ENCODE data around the gene SMOC2.
"Not testable (repeated sequence)": the region's sequence is repeated elsewhere in the genome, so short reads cannot be mapped to it uniquely, and the experiment has no call there.

The SMOC2 gene

DNA sequence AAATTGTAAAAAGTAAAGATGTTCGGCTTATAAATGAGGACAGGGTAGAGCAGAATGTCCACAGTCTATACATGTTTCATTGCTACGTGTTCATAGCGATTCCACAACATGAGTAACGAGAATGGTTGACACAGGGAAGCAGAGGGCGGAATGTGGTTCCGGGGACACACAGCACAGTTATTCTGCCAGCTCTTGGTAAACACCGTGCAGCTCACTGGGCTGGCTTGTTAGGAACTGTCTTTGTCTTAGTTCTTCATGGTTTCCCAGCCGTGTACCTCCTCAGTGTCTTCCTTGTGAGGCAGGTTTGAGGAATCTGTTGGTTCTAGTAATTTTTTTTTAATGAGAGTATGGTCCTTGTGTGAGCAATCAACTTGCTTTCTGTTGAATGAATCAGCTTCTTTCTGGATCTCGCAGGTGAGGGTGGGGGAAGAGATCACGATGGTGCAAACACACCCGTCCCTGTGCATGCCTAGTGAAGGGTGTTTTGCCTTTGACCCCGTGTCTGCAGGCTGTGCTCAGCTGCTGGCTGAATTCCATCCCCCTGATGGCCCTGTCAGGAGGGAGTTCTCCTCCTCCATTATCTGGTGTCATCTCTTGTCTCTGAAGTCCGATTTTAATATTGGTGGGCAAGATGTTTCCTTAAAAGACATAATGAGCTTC is 168.2 kb downstream of the SMOC2 start:
- no peak for DNase-seq

DNA sequence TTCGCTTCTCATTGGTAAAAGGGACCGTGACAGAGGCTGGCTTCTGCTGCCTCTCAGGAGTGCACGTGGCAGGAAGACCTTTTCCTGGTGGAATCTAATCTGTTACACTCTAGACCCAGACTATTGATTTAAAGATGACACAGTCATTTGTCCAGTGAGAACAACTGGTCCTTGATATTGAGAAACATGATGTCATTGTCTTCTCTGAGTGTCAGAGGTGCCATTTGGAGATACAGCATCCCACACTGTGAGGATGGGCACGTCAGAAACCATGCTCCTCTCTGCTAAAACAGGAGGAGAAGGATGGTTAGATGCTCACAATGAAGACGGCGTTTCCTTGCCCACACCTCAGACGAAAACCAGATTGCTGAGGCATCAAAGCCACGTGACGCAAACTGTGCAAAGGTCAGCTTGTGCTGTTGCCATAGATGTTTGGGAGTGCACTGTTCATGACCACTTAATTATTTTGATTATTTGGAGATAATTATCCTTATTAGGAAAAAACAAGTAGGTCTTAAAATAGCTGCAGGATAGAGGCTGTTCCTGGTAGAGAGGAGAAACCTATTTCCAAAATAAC is 169.0 kb downstream of the SMOC2 start:
- DNase-seq, result no peak

DNA sequence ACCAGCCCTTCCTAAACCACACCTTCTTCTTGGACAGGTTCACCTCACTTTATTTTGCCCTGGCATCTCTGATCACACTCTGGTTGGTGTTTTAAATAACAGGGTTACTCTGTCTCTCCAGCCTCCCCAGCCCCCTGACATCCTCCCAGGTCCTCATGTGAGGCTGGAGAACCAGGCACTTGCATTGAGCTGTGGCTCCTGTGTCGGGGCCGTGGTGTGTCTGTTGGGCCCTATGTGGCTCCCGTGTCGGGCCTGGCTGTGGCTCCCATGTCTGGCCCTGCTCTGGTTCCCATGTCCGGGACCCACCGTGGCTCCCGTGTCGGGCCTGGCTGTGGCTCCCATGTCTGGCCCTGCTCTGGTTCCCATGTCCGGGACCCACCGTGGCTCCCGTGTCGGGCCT is 170.0 kb downstream of the SMOC2 start:
- not testable (repeated sequence) for DNase-seq

DNA sequence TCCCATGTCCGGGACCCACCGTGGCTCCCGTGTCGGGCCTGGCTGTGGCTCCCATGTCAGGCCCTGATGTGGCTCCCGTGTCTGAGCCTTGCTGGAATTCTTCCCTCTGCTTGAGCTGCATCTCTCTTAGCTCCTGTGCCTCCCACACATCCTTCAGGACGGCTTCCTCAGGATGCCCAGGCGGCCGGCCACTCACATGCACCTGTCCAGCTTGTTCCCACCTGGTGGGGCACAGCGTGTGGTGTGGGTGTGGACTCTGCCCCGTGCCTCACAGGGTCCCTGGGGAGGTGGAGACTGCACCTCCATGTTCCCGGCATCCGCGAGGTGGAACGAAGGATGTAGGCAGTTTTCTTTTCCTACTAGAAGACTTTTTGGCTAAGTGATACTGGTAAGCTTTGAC is 170.7 kb downstream of the SMOC2 start:
- no peak for DNase-seq

DNA sequence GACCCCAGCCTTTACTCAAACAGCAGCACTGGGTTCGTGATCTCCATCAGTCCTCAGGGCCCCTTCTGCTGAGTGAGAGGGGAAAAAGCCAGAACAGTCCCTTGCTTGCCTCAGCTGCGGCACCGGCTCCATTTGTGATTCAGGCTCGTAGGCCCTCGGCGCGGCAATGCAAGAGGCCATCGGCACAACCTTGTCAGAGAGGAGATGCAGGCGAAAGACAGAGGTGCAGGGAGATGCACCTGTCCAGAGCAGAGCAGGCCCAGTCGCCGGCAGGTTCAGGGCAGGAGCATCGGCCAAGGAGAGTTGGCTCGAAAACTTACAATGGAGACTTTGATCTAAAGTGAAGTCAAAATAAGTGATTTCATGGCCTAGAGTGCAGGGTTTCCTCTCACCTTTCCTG is 171.6 kb downstream of the SMOC2 start:
- DNase-seq, result no peak

DNA sequence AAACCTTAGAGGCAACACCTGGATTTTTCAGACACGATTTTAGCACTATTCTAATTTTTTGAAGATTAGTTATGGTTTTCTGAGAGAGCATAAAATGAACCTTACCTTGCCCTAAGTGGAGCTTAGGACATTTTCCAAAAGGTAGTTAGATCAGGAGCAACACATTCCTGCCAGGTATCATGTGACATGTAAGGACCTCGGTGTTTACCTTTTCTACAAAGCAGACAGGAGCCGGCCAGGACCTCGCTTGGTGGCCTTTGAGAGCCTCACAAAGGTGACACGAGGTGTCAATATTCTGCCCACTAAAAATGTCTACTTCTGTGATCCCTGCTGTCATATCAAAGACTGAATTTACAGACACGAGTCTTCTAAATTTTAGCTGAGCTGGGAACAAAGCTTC is 174.9 kb downstream of the SMOC2 start:
- DNase-seq, result no peak

DNA sequence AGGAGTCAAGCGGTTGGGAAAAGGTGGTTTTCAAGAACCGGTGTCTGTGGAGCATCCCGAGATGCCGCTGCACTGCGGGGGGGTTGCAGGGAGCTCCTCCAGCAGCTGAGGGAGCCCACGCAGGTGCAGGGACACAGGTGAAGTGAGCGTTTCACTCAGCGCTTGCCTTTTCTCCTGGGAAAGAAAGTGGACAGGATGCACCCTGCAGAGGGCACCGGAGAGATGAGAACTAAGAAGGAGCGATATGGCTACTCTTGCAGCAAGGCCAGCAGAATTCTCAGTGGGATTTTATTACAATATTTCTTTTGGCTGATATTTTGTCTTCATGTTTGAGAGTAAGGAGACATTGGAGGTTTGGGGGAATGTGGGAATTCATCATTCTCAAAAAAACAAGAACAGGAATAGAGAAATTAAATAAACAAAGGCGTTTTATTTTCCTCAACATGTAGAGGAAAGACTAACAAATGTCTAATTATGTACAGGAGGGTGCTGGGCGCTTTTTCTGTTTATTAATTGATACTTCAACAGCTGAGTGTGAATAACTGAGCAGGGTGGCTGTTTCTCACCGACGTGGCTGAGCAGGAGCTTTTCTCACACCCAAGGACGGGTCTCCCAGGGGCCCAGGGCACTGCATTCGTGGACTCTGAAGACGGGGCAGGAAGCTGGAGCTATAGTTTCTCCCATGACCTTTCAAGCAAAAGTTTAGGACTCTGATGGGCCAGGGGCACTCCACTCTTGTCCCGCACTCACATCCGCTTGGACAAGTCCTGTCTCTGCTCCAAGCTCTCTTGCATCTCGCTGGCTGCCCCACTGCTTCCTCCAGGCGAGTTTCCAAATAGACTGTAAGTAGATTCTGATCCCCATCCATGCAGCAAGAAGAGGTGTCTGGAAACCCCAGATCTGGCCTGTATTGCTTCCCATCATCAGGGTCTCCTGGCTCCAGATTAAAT is 176.1 kb downstream of the SMOC2 start:
- DNase-seq, result no peak

DNA sequence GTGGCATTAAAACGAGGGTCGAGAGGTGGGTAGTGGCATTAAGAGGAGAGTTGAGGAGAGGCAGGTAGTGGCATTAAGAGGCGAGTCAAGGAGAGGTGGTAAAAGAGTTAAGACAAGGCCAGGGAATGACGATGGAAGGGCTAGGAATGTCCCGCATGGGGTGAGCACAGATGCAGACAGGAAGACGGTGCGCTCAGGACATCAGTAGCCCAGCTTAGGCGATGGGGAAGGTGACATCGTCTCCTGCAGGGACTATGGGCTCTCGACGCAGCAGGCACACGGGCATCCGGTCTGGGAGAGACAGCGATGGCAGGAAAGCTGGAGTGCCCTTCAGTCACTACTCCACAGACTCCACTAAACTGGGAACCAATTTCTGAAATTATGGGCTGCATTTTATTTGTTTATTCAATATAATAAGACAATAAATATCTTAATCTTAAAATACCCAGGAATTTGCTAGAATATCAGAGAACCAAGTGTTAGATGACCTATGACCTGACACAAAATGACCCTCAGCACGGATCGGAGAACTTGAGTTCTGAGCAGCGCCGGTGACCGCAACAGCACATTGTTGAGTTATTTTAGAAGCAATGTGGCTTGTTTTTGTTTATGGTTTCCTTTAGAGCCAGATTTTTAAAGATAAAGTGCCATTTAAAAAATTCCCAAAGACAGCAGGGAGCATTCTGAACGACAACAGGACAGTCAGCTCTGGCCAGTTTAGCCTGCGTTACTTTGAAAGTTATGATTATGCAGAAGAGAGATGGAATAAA is 177.7 kb downstream of the SMOC2 start:
- no peak for DNase-seq

DNA sequence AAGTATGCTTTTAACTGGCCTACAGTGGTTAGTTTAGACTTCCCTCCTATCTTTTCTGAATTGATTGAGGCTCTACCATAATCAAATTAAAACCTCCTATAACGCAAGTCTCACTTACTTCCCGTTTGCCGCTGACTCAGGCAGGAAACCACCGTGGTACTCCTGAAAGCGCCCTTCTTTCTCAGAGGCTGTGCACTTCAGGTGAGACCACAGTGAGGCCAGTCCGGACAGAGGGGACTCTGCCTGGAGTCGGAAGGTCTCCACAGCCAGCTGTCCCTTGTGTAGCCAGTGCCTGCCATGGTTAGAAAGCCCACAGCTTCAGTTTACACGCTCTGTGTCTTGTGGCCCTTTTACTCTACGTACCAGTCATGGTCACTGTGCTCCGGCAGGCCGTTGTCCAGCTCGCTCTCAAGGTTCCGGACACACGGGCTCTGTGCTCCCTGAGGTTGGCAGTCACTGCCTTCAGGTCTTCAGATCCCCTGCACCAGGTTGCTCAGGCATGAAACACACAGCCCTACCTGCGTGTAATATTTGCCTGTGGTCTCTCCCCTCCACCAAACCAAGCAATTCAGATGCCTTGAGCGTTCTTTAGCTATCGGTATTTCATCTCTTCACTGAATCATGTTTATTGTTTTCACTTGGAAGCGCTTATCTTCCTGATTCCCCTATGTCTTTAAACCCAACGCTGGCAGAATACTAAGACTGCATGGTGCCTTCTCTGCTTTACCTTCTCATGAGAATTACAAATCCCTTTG is 178.8 kb downstream of the SMOC2 start:
- no peak for DNase-seq

DNA sequence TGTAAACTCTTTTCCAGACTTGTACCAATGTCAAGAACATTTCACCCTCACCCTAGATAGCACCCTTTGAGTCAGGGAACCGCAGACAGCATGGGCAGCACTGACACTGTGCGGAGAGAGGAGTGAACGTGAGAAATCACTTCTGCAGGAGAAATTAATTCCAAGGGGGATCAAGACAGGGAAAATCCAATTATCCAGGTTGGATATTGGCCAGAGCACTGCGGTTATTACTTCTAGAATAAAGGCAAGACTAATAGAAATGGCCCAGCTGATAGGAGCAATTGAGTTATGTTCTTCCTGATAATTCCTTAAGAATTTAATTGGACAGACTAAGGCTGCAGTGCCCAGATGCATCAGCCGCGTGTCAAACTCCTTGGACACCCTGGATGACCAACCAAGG is 179.6 kb downstream of the SMOC2 start:
- no peak for DNase-seq

DNA sequence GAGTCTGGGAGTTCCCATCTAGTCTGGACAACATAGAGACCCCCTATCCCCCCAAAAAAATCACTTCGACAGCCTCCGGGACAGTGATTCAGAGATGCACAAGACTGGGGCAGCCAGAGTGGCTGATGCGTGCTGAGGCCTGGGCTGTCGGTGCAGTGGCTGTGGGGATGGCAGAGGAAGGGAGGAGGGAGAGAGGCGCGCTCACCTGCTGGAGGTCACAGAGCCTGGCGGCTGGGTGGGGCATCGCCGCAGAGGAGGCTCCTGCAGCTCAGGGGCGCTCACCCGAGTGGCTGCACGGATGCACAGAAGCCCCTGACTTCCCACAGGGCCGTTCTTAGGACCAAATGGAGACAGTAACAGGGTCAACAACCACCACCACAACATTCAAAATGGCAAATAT is 182.8 kb downstream of the SMOC2 start:
- DNase-seq, result no peak

DNA sequence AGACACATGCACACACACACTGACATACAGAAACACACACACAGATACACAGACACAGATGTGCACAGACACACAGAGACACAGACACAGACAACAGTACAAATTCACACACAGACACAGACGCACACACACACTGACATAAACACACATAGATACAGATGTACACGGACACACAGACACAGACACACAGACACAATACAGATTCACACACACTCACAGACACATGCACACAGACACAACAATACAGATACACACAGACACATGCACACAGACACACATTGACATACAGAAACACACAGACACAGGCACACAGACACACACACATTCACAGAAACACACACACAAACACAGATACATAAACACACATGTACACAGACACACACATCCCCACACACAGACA is 183.6 kb downstream of the SMOC2 start:
- no peak for DNase-seq

DNA sequence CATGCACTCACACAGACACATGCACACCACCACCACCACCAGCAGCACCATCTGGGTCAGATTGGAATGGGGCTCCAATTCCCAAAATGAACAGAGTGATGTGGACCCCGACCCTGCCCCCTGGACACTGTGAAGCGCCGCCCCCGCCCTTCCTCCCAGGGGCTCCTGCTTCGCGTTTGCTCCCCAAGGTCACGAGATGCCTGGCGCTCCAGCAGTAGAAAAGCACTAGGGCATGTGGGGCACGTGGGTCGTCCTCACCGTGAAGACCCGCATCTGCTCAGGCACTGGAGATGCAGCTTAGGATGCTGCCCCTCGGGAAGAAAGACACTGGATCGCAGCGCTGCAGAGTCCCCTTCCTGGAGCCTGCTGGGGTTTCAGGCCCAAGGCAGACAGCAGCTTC is 184.0 kb downstream of the SMOC2 start:
- DNase-seq, result no peak

DNA sequence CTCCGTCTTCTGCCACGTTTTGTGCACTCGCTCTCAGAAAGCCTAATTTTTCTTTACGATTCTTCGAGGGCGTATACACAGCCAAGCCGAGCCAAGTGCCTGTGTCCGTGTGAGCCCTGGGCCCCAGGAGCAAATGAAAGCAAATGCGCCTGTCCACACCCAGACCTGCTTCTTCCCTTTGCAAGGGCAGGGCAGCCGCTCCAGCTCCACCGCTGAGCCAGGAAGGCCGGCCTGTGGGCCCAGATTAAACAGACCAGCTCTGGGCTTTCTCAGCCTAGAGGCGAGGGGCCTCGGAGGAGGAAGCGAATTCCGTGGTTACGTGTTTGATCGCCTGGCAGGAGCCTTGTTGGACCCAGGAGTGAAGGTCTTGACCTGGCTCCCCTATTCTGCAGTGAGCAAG is 184.6 kb downstream of the SMOC2 start:
- DNase-seq, result no peak

DNA sequence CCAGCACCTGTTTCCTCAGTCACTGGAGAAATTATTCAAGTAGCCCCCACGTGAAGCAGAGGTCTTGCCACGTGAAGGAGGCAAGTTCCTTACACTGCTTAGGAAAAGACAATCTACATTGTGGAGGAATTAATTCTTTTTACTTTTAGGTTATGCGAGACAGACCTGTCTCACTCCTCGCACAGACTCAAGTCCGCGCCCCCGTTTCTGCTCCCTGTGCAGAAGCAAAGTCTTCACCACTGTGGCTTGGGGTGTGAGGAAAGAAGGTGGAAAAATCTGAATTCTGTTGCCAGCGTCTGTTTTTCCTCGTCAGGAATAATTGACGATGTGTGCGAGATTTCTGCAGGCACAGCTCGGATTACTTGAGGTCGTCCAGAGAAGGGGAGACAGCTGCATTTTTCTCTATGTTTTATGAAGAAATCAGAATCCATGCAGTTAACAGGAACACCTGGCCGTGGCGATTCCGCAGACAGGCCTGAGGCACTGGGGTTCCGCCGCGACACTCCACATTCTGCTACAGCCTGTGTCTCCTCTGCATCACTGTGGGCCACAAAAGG is 185.1 kb downstream of the SMOC2 start:
- DNase-seq, result no peak

DNA sequence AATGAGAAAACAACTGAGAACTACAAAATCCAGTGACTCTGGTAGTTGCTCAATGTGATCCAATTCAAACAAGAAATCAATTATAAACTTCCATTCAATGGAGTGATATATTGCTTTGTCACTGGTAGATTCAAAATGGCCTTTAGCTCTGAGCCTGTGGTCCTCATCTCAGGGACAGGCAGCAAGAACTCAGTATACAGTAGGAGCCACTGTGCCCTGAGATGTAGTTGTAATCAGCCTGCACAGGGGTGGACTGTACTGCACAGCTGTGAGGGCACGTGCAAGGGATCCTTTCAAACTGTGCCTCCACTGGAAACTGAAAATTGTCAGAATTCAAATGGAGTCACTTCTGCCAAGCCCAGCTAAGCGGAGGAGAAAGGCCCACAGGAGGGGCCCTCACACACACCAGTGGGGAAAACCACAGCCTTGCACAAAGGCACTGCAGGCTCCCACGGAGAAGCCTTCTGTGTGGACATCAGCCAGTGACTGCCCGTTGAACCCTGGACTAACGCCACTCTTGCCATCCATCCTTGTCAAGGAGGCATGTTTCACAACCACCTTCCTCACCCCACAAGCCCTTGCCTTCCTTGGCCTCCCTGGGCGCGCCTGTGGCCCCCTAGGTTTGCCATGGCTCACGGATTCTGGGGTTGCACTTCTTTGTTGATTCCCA is 186.7 kb downstream of the SMOC2 start:
- DNase-seq, result no peak

DNA sequence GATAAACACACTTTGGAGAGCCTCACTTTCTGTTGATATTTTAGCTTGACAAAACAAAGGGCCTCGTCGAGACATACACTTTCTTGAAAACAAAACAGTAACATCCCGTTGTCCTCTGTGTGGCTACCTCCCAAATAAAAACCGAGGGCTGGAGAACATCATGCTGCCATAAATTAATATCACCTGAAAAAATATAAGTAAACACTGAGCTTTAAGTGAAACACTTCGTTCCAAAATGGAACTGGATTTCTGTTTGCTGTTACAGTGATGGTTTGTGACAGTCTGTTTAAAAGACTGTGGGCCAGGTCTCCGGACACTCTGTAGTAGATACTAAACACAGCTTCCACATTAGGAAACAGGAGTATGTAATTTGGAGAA is 187.2 kb downstream of the SMOC2 start:
- no peak for DNase-seq

DNA sequence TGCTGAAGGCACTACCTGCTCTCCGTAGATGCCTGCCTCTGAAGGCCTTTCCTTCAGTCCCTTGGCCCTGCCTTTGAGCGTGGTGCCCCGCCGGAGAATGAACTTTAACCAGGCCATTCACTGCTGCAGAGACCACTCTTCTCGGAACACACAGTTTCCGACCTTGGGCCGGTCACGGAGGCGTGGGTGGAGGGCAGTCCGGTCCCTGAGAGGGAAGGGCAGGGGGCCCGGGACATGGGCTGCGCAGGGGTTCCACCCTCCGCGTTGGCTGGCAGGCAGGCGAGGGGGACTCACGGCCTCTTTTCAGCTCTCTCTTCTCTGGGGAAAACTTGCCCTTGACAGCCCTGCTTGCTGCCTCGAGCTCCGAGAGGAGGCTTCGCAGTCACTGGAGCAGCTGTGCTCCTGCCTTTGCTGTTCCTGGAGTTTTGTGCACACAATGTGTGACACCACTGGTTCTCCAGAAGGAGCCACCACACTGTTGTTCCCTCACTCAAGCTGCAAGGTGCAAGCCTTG is 187.8 kb downstream of the SMOC2 start:
- no peak for DNase-seq

DNA sequence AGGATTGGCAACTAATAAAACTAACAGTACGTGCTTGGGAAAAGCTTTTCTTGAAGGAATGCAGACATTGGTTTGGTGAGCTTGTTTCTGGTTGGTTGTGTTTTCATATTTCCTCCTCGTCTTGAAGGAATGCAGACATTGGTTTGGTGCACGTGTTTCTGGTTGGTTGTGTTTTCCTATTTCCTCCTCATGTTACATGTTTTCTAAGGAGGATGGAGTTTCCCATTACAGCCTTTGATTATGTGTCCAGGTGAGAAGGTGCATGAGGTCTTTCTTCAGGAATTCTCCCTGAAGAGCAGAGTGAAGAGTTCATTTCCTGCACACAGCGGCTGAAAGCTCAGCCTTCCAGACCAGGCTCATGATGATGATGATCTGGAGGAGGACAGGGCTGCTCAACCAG is 190.6 kb downstream of the SMOC2 start:
- no peak for DNase-seq

DNA sequence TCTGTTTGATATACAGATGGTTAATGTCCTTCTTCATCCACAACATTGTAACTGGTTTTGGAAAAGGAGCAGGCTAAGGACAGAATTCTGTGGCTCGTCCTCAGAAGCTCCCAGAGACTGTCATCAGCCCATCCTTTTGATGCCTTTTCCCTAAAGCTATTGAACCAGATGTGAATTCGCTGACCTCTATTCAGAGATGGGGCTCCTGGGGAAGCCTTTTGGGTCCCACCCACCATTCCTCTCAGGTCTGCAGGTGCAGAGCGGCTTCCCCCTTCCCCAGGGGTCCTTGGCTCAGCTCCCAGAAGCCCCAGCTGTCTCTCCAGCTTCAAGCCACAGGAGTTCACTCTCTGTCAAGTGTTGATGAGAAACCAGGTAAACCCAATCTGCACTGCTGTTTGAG is 191.7 kb downstream of the SMOC2 start:
- DNase-seq, result no peak

DNA sequence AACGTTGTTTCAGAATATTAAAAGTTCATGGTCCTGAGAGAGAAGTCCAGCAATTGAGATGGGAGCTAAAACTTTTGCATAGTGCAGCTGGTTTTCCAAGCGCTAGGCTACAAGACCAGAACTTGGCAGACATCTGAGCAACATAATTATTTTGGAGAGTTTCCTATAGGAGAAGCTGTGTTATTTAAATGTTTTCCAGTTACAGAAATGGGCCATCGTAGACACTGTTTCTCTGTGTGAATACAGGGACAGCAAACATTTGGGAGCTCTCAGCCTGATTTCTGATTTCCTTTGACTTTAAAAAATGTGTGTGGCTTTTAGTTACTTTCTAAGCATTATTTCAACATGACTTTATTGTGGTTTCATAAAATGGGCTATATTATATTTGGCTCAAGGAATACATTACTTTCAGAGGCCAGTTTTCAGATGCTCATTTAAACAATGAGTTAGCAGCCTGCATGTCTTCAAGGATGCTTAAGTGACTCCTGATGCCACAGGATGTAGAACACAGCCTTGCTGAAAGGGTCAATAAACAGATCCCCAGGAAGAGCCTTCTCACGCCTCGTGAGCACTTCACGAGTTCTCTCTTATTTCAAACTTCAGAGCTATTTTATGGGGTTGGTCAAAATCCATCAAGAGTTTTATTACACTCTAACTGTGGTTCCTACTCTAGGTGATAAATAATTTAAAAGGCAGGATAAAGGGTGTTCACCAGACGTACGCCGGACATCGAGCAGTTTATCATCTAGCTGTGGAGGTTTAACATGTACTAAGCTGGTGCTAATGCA is 193.8 kb downstream of the SMOC2 start:
- no peak for DNase-seq

Measured in stimulated activated CD4-positive, alpha-beta T cell treated with anti-CD3 and anti-CD28 coated beads, Interleukin-15, amount 100 ng/mL, for 24 hours (primary cell).